Testis (tissue), 3 donors: ENCODE results near the gene ABCD1. TPM values are rescaled to one million over a fixed set of nuclear protein-coding genes. Genes with fewer than 3 reads are reported as not detected.

ENCODE experiments used
- DNase-seq: peaks from one replicate; pipeline ENCODE4 v3.0.0-alpha.2; 2019
- H3K27ac ChIP-seq, 2 donors: fragments of 200-600 bp; sonication (generic); one replicate each; pipeline ENCODE4 v1.5.1; 2019
- H3K27me3 ChIP-seq: fragments of 200-600 bp; sonication (generic); one replicate; pipeline ENCODE4 v1.5.1; 2019
- H3K36me3 ChIP-seq: fragments of 200-600 bp; sonication (generic); one replicate; pipeline ENCODE4 v1.5.1; 2017; ENCODE audit warnings: low read depth; ENCODE audit errors: missing control alignments
- H3K4me1 ChIP-seq: fragments of 200-600 bp; sonication (generic); one replicate; pipeline ENCODE4 v1.5.1; 2019
- H3K4me3 ChIP-seq, 2 donors: fragments of 200-600 bp; sonication (generic); one replicate each; pipeline ENCODE4 v1.5.1; 2017 to 2019
- H3K9me3 ChIP-seq: fragments of 200-600 bp; sonication (generic); one replicate; pipeline ENCODE4 v1.5.1; 2017
- CTCF ChIP-seq, 3 experiments: fragments of 450-650 bp in 2 of 3; fragments of 200-600 bp in 1 of 3; sonication (generic) in 1 of 3; IDR thresholded peaks; one replicate each; pipeline ENCODE4 v1.5.1; 2016 to 2019; ENCODE audit warnings: antibody characterized with exemption in 3 of 3, mild to moderate bottlenecking in 2 of 3, moderate library complexity in 1 of 3
- POLR2A ChIP-seq: fragments of 450-650 bp; IDR thresholded peaks from one replicate; pipeline ENCODE4 v1.6.1; 2017; ENCODE audit warnings: antibody characterized with exemption, mild to moderate bottlenecking, moderate library complexity
- WGBS, 2 donors: methylation state at CpG; one replicate each; pipeline ENCODE4 v1.1.5; 2018; 5-methylcytosine and 5-hydroxymethylcytosine counted together
- intact Hi-C: fragments of 100-400 bp; cut with DNase I; formaldehyde crosslinking; loops from one replicate; pipeline ENCODE4 v1.15.1; 2023; ENCODE audit warnings: low total_unique reads
- polyA plus RNA-seq: library from polyadenylated mRNA; stranded (reverse); fragments of 350-450 nt; fragmentation: Illumina TruSeq; extraction: RNeasy Lipid Tissue Mini Kit (QIAGEN cat#74804); gene quantifications from one replicate; pipeline ENCODE4 v1.2.3, GENCODE V29; 2014; ENCODE audit warnings: low read depth, low replicate concordance; ENCODE audit not compliant: insufficient read depth
- total RNA-seq, 2 donors: library from RNA; depleted of rRNA; stranded (reverse); fragments of >200 nt; gene quantifications; one replicate each; pipeline ENCODE4 v1.2.3, GENCODE V29; 2016

Gene ABCD1
- total and polyA plus RNA-seq, 3 donors from 2014 or later: 34.3 to 112 (median 84.4) TPM

GRCh38 chrX:153685751-153686696 is 38.6 kb upstream of the ABCD1 start:
- Histone ChIP-seq H3K27ac (peak overlapping the region in 1 of 2 donors; percentile 68), H3K27me3 (no peaks in the 10 kb centered on the region), H3K4me3 (no peak overlapping the region), H3K9me3 (no peaks in the 10 kb centered on the region), H3K36me3 (no peaks in the 10 kb centered on the region), H3K4me1 (no peaks in the 10 kb centered on the region)
- TF ChIP-seq CTCF (IDR thresholded peaks at IDR 0.05): no peak
- no peak for TF ChIP-seq POLR2A
- intact Hi-C loops: no loop called here
- peak; percentile 60 for DNase-seq
- 56 to 68% methylated on average over 12 to 24 of the region's 24 CpGs for WGBS, 2 donors

- H3K4me3 ChIP-seq: no peak overlapping the region
- no peaks in the 10 kb centered on the region for H3K36me3 ChIP-seq
- no peaks in the 10 kb centered on the region for H3K27me3 ChIP-seq
- TF ChIP-seq CTCF (IDR thresholded peaks at IDR 0.05) (no peak), POLR2A (no peak)
- 24 to 55% methylated on average over 7 of the region's 9 CpGs for WGBS, 2 donors
- H3K4me1 ChIP-seq: no peaks in the 10 kb centered on the region
- DNase-seq: peak; percentile 43
- H3K27ac ChIP-seq: peak overlapping the region; percentile 56 to 68
- intact Hi-C loops: no loop called here
- no peaks in the 10 kb centered on the region for H3K9me3 ChIP-seq
These were observed 37.9 kb upstream of the ABCD1 start for GRCh38 chrX:153686711-153687110.

- H3K27me3 ChIP-seq: no peaks in the 10 kb centered on the region
- H3K27ac ChIP-seq: peak within 1 kb of the TSS; percentile 56 to 68
- H3K4me1 ChIP-seq: no peaks in the 10 kb centered on the region
- 7% methylated on average over 19 of the region's 66 CpGs; no CpG with 5 or more reads in 1 of the 2 donors for WGBS, 2 donors
- DNase-seq: peak; percentile 73
- no peaks in the 10 kb centered on the region for H3K36me3 ChIP-seq
- intact Hi-C loops: no loop called here
- peak within 1 kb of the TSS; percentile 40 to 54 for H3K4me3 ChIP-seq
- H3K9me3 ChIP-seq: no peaks in the 10 kb centered on the region
- no peak for TF ChIP-seq POLR2A
- TF ChIP-seq CTCF (IDR thresholded peaks at IDR 0.05): no peak
These were observed 37.3 kb upstream of the ABCD1 start, which contains the start of gene SLC6A8 for GRCh38 chrX:153687121-153688039. SLC6A8 (plus strand) TSS chrX:153687926; CDS start chrX:153688575, 649 bp downstream.

GRCh38 chrX:153688071-153688470 is 36.6 kb upstream of the ABCD1 start:
- Histone ChIP-seq H3K4me3 (no peak overlapping the region), H3K27ac (no peak overlapping the region), H3K4me1 (no peaks in the 10 kb centered on the region), H3K36me3 (no peaks in the 10 kb centered on the region), H3K27me3 (no peaks in the 10 kb centered on the region), H3K9me3 (no peaks in the 10 kb centered on the region)
- intact Hi-C loops: no loop called here
- no peak for DNase-seq
- no peak for TF ChIP-seq POLR2A
- no peak for TF ChIP-seq CTCF (IDR thresholded peaks at IDR 0.05)
- no CpG with 5 or more reads among the region's 69 CpGs for WGBS, 2 donors
